Gastrocnemius medialis (tissue), 4 donors: ENCODE data around the gene TSHZ1. TPM values are rescaled to one million over a fixed set of nuclear protein-coding genes. Genes with fewer than 3 reads are reported as not detected.
A peak's percentile ranks its signal among the peaks of the same experiment; 100 is the strongest.

ENCODE experiments used
- ATAC-seq, 2 donors: fragments of 150-250 bp; one replicate each; pipeline ENCODE4 v1.9.1; 2016
- DNase-seq, 2 donors: peaks; one replicate each; pipeline ENCODE4 v3.0.0-alpha.2; 2019
- H3K27ac ChIP-seq, 4 donors: fragments of 200-600 bp; sonication (generic); 1 replicate in 1 of 4; 2 replicates in 3 of 4; pipeline ENCODE4 v1.5.1; 2016 to 2018; ENCODE audit warnings: mild to moderate bottlenecking in 2 of 4, moderate library complexity in 1 of 4
- H3K27me3 ChIP-seq, 3 donors: fragments of 200-600 bp; sonication (generic) in 2 of 3; 1 replicate in 1 of 3; 2 replicates in 2 of 3; pipeline versions ENCODE4 v1.5.1 to v1.6.0; 2016 to 2019; ENCODE audit warnings: mild to moderate bottlenecking in 1 of 3, moderate library complexity in 1 of 3
- H3K36me3 ChIP-seq, 2 donors: fragments of 200-600 bp; sonication (generic) in 1 of 2; one replicate each; pipeline ENCODE4 v1.5.1; 2017 to 2018
- H3K4me1 ChIP-seq, 2 donors: fragments of 200-600 bp; sonication (generic) in 1 of 2; one replicate each; pipeline ENCODE4 v1.5.1; 2016 to 2017; ENCODE audit warnings: mild to moderate bottlenecking in 2 of 2
- H3K4me3 ChIP-seq, 4 donors: fragments of 200-600 bp; sonication (generic) in 3 of 4; 1 replicate in 1 of 4; 2 replicates in 3 of 4; pipeline ENCODE4 v1.5.1; 2016 to 2019; ENCODE audit warnings: mild to moderate bottlenecking in 2 of 4
- H3K9me3 ChIP-seq, 3 donors: fragments of 200-600 bp; sonication (generic) in 2 of 3; 1 replicate in 1 of 3; 2 replicates in 2 of 3; pipeline ENCODE4 v1.5.1; 2016 to 2019
- POLR2A ChIP-seq, 2 donors: fragments of 450-650 bp; IDR thresholded peaks; one replicate each; pipeline ENCODE4 v1.6.1; 2017; ENCODE audit warnings: antibody characterized with exemption in 2 of 2, mild to moderate bottlenecking in 2 of 2, moderate library complexity in 2 of 2
- in situ Hi-C, 4 donors: fragments of 200-750 bp; cut with MboI; loops; one replicate each; pipeline versions ENCODE4 v1.15.0 to v1.8.0; 2017; ENCODE audit warnings: low sequenced_read_pairs in 4 of 4
- intact Hi-C: fragments of 100-400 bp; cut with DNase I; formaldehyde crosslinking; loops from one replicate; pipeline ENCODE4 v1.15.1; 2023; ENCODE audit warnings: low total_unique reads
- total RNA-seq, 4 donors: library from RNA; depleted of rRNA; stranded (reverse); fragments of >200 nt; gene quantifications; one replicate each; pipeline versions ENCODE4 v1.1.0 to v1.2.3, GENCODE V29; 2016
- TF ChIP-seq, protein P1 (sequence below), 5 experiments: fragments of 450-650 bp in 3 of 5; fragments of 200-600 bp in 2 of 5; sonication (generic) in 2 of 5; IDR thresholded peaks in 4 of 5; conservative IDR thresholded peaks in 1 of 5; 1 replicate in 4 of 5; 2 replicates in 1 of 5; pipeline ENCODE4 v1.5.1; 2016 to 2019; ENCODE audit warnings: antibody characterized with exemption in 5 of 5, mild to moderate bottlenecking in 3 of 5, moderate library complexity in 3 of 5

Gene TSHZ1
- total RNA-seq, 4 donors from 2014 or later, result 5.9 to 7.9 (median 7.6) TPM

DNA sequence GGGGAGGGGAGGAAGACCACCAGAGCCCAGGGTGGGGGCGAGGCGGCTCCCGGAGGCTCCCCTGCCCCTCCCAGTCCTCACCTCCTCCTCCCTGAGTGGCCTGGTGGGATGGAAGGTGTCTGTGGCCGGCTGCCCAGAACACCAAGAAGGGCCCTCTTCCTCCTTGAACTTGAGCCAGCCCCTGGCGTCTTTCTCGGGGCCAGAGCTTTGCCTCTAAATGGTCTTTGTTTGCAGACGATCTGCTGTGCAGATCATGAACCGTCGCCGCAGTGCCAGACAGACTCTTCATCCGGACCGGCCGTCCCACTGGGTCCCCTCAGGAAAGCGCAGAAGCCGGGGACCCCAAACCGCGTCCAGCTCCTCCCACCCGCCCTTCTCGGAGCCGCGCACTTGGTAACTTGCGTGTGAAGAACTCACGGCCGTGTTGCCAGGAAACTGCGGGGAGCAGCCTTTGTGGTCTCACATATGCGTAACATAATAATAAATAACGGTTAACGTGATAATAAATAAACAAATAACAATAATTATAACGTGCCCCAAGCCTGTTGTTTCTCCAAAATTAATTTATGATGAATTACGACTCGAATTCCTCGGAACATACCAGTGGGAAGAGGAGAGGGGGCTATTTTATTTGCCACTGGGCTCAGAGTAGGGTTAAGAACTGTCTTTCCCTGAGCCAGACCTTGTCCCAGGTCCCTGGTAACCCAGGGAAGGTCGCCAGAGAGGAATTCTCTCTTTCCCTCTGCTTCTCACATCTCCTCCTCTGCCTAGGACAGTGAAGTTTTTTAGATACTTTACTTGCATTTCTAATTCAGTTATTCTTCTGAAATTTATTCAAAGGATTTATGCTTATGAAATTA, 42.6 kb upstream of the TSHZ1 start:
- DNase-seq (no peak), ATAC-seq (no peak)
- TF ChIP-seq, protein P1, sequence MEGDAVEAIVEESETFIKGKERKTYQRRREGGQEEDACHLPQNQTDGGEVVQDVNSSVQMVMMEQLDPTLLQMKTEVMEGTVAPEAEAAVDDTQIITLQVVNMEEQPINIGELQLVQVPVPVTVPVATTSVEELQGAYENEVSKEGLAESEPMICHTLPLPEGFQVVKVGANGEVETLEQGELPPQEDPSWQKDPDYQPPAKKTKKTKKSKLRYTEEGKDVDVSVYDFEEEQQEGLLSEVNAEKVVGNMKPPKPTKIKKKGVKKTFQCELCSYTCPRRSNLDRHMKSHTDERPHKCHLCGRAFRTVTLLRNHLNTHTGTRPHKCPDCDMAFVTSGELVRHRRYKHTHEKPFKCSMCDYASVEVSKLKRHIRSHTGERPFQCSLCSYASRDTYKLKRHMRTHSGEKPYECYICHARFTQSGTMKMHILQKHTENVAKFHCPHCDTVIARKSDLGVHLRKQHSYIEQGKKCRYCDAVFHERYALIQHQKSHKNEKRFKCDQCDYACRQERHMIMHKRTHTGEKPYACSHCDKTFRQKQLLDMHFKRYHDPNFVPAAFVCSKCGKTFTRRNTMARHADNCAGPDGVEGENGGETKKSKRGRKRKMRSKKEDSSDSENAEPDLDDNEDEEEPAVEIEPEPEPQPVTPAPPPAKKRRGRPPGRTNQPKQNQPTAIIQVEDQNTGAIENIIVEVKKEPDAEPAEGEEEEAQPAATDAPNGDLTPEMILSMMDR (IDR thresholded peaks at IDR 0.05 in 4 of 5, conservative IDR thresholded peaks at IDR 0.05 in 1 of 5), result no peak
- TF ChIP-seq POLR2A (IDR thresholded peaks at IDR 0.05), result no peak
- intact Hi-C loops, result loop anchor here (10.0 kb wide), 1 partner anchor 307 kb away; no protein-coding TSS in a partner anchor
- H3K36me3 ChIP-seq, result no peaks in the 10 kb centered on the region
- H3K9me3 ChIP-seq, result no peaks in the 10 kb centered on the region
- no peaks in the 10 kb centered on the region for H3K27me3 ChIP-seq
- in situ Hi-C loops, result loop anchor here in 2 of 4 donors (25.0 kb wide), 1 partner anchor 294 kb away; no protein-coding TSS in a partner anchor
- no peaks in the 10 kb centered on the region for H3K4me1 ChIP-seq
- peak overlapping the region; percentile 43 to 64 (median 57) for H3K27ac ChIP-seq
- H3K4me3 ChIP-seq, result peak overlapping the region in 3 of 4 donors; percentile 17 to 39 (median 23)

DNA sequence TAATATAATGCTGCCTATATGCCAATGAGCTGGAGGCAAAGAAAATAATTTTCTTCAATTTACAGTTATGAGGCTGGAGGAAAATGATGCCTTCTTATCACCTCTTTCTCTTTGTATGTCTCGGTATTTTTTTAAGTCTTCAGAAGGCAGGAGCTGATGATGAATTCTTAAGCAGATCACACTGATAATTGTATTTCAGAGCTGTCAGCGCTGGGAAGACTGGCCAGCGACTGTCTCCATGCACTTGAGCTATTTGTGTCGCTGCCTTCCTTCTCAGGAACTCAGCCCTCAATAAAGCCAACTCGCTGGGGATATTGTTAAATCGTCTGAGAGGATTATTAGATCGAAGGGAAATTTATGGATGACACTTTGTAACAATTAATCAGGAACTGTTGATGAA, 42.0 kb upstream of the TSHZ1 start:
- Histone ChIP-seq H3K4me1 (no peaks in the 10 kb centered on the region), H3K27me3 (no peaks in the 10 kb centered on the region), H3K4me3 (no peak overlapping the region), H3K9me3 (no peaks in the 10 kb centered on the region), H3K36me3 (no peaks in the 10 kb centered on the region), H3K27ac (peak overlapping the region in 3 of 4 donors; percentile 43 to 64 (median 62))
- in situ Hi-C loops (loop anchor here in 2 of 4 donors (25.0 kb wide), 1 partner anchor 294 kb away; no protein-coding TSS in a partner anchor), intact Hi-C loops (loop anchor here (10.0 kb wide), 1 partner anchor 306 kb away; no protein-coding TSS in a partner anchor)
- TF ChIP-seq, protein P1 (IDR thresholded peaks at IDR 0.05 in 4 of 5, conservative IDR thresholded peaks at IDR 0.05 in 1 of 5), result no peak
- TF ChIP-seq POLR2A (IDR thresholded peaks at IDR 0.05), result no peak
- ATAC-seq (no peak), DNase-seq (no peak)

DNA sequence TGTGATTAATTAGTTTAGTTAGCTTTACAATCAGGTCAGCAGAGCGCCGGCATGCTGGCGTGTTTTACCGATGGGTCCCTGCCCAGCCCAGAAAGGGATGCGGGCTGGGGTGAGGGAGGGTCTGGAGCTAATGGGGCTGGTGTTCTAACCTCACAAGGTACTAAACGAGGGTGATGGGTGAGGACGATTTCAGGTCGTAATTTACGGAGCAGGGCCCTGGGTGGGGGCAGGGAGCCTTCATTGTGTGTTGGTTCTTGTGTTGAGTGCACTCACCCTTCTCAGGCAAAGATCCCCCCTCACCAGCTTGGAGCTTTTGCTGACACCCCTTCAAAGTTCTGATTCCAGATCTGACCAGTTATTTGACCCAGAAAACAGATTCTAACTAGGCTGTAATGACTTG, 41.2 kb upstream of the TSHZ1 start:
- no peak overlapping the region for H3K4me3 ChIP-seq
- DNase-seq, result no peak
- H3K27me3 ChIP-seq, result no peaks in the 10 kb centered on the region
- TF ChIP-seq POLR2A (IDR thresholded peaks at IDR 0.05), result no peak
- TF ChIP-seq, protein P1 (IDR thresholded peaks at IDR 0.05 in 4 of 5, conservative IDR thresholded peaks at IDR 0.05 in 1 of 5), result no peak
- no peaks in the 10 kb centered on the region for H3K36me3 ChIP-seq
- H3K4me1 ChIP-seq, result no peaks in the 10 kb centered on the region
- ATAC-seq, result no peak
- H3K9me3 ChIP-seq, result no peaks in the 10 kb centered on the region
- intact Hi-C loops, result loop anchor here (10.0 kb wide), 1 partner anchor 305 kb away; no protein-coding TSS in a partner anchor
- H3K27ac ChIP-seq, result peak overlapping the region in 3 of 4 donors; percentile 43 to 72 (median 51)
- in situ Hi-C loops, result loop anchor here in 2 of 4 donors (25.0 kb wide), 1 partner anchor 293 kb away; no protein-coding TSS in a partner anchor

DNA sequence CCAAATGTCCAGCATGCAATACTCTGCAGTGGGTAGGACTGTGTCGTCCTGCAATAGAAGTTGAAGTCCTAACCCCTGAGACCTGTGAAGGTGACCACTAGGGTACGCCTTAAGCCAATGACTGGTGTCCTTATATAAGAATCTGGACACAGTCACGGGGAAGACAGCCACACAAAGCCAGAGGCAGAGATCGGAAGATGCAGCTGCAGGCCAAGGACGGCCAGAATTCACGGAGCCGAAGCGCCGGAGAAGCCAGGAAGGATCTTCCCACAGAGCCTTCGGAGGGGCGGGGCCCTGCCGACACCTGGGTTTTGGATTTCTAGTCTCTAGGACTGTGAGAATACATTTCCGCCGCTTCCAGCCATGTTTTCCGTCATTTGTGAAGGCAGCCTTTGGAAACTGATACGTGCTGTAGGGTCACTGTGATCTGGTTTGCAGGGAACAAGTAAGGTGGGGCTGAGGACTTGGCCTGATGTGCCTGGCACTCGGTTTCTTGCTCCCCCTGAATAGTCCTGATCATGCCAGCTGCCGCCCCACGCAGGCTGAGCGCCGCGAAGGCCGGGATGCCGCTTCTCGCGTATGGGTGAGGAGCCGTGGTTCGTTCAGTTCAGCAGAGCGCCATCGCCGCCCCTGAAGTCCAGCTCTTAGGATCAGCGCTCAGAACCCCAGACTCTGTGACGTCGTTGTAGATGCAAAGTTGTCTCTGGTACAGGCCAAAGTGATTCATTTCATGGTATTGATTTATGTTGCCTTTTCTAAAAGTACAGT, 40.4 kb upstream of the TSHZ1 start:
- Histone ChIP-seq H3K4me3 (peak overlapping the region in 3 of 4 donors; percentile 4 to 21 (median 13)), H3K36me3 (no peaks in the 10 kb centered on the region), H3K27ac (peak overlapping the region; percentile 36 to 72 (median 47)), H3K27me3 (no peaks in the 10 kb centered on the region), H3K4me1 (no peaks in the 10 kb centered on the region), H3K9me3 (no peaks in the 10 kb centered on the region)
- no peak for DNase-seq
- intact Hi-C loops (no loop called here), in situ Hi-C loops (loop anchor here in 2 of 4 donors (25.0 kb wide), 1 partner anchor 292 kb away; no protein-coding TSS in a partner anchor)
- no peak for TF ChIP-seq POLR2A (IDR thresholded peaks at IDR 0.05)
- TF ChIP-seq, protein P1 (IDR thresholded peaks at IDR 0.05 in 4 of 5, conservative IDR thresholded peaks at IDR 0.05 in 1 of 5), result peak in 4 of 5 experiments; percentile 6 to 24 (median 16)
- peak in 1 of 2 donors; percentile 24 for ATAC-seq
